ENCODE measurements around the gene KLRD1. TPM values are rescaled to one million over a fixed set of nuclear protein-coding genes. Genes with fewer than 3 reads are reported as not detected.
"Not testable (repeated sequence)": the region's sequence is repeated elsewhere in the genome, so short reads cannot be mapped to it uniquely, and the experiment has no call there.

Gene KLRD1
- total RNA-seq, 4 donors from 2014 or later = under 0.01 to 4.1 (median 2.1) TPM

GRCh38 chr12:10372559-10372958, 64.9 kb downstream of the KLRD1 start:
- DNase-seq = no peak
- no peaks in the 10 kb centered on the region for H3K36me3 ChIP-seq
- TF ChIP-seq CTCF (IDR thresholded peaks at IDR 0.05) = no peak
- TF ChIP-seq POLR2A (IDR thresholded peaks at IDR 0.05) = no peak
- intact Hi-C loops (cut with DNase I; ENCODE audit: low total_unique reads) = no loop called here
- H3K27me3 ChIP-seq = no peaks in the 10 kb centered on the region
- no peak overlapping the region for H3K27ac ChIP-seq
- no peak overlapping the region for H3K4me3 ChIP-seq
- H3K9me3 ChIP-seq = no peaks in the 10 kb centered on the region
- H3K4me1 ChIP-seq = no peaks in the 10 kb centered on the region

GRCh38 chr12:10374624-10375018, 67.0 kb downstream of the KLRD1 start:
- no peaks in the 10 kb centered on the region for H3K9me3 ChIP-seq
- TF ChIP-seq CTCF (IDR thresholded peaks at IDR 0.05) (no peak), POLR2A (IDR thresholded peaks at IDR 0.05) (no peak)
- H3K27me3 ChIP-seq = no peaks in the 10 kb centered on the region
- no peak for DNase-seq
- H3K4me3 ChIP-seq = no peak overlapping the region
- no peaks in the 10 kb centered on the region for H3K4me1 ChIP-seq
- no peak overlapping the region for H3K27ac ChIP-seq
- H3K36me3 ChIP-seq = no peaks in the 10 kb centered on the region
- intact Hi-C loops (cut with DNase I; ENCODE audit: low total_unique reads) = no loop called here

- H3K9me3 ChIP-seq; H3K4me1 ChIP-seq; DNase-seq; H3K27me3 ChIP-seq; H3K27ac ChIP-seq; H3K4me3 ChIP-seq; H3K36me3 ChIP-seq; intact Hi-C loops (cut with DNase I; ENCODE audit: low total_unique reads): not testable (repeated sequence)
These were observed 71.1 kb downstream of the KLRD1 start for GRCh38 chr12:10378737-10379136.

Other genes starting within 250 kb of the KLRD1 start
- gene CLEC1A, start 208.9 kb upstream of the KLRD1 start, total RNA-seq = 10 to 100 TPM in 2 of 4 donors, 1 to 10 TPM in 2; 2.6 to 22.6 (median 13.8) TPM
- gene CLEC7A, start 177.7 kb upstream of the KLRD1 start, total RNA-seq = 10 to 100 TPM in 1 of 4 donors, 1 to 10 TPM in 3; 2.8 to 14.4 (median 4.7) TPM
- gene OLR1, start 135.7 kb upstream of the KLRD1 start, total RNA-seq = under 1 TPM in 1 of 4 donors, not detected in 3; 0.41 TPM
- not detected for gene TMEM52B, start 128.8 kb upstream of the KLRD1 start, total RNA-seq
- gene GABARAPL1, start 95.0 kb upstream of the KLRD1 start, total RNA-seq = 100 to 1,000 TPM in 1 of 4 donors, 10 to 100 TPM in 3; 42.9 to 216 (median 62.7) TPM
- 1 to 10 TPM in 1 of 4 donors, under 1 TPM in 2, not detected in 1; 0.76 to 2.9 (median 0.76) TPM for gene KLRK1, start 82.2 kb downstream of the KLRD1 start, total RNA-seq
- gene KLRC4, start 101.9 kb downstream of the KLRD1 start, total RNA-seq = 1 to 10 TPM in 1 of 4 donors, under 1 TPM in 1, not detected in 2; 0.85 to 1.8 TPM
- gene KLRC3, start 112.7 kb downstream of the KLRD1 start, total RNA-seq = 1 to 10 TPM in 1 of 4 donors, not detected in 3; 1.8 TPM
- 1 to 10 TPM in 1 of 4 donors, not detected in 3; 2.2 TPM for gene KLRC2, start 128.1 kb downstream of the KLRD1 start, total RNA-seq
- gene KLRC1, start 145.5 kb downstream of the KLRD1 start, total RNA-seq = 1 to 10 TPM in 2 of 4 donors, not detected in 2; 1.2 to 1.7 TPM
- gene EIF2S3B, start 198.0 kb downstream of the KLRD1 start, total RNA-seq = 1 to 10 TPM in 2 of 4 donors, under 1 TPM in 2; 0.29 to 1.6 (median 0.80) TPM